ENCODE data around the gene SMYD3. TPM values are rescaled to one million over a fixed set of nuclear protein-coding genes. Genes with fewer than 3 reads are reported as not detected.

SMYD3 gene
- total and polyA plus RNA-seq, 11 donors, result 6.3 to 12.1 (median 9.5) TPM

DNA sequence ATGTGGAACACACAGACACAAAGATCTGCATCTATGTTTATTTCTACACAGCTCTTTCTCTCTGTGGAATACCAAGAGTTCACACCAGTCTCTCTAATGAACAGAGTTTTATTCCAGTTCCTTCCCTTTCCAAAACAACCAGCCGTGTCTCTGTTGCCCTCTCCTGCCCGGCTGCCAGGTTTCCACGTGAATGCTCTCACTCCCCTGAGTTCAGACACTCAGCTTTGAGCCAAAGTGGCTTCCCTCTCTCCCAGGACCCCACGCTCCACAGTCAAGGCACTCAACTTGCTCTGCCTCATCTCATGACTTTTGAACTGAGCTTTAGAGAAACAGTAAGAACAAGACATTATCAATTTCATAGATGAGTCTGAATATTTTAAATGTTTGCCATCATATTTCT is 488.9 kb downstream of the SMYD3 start:
- WGBS, 4 donors, result 76 to 84% (median 81%) methylated on average over 4 of the region's 4 CpGs
- Histone ChIP-seq H3K9me3 (no peaks in the 10 kb centered on the region), H3K27me3 (no peaks in the 10 kb centered on the region), H3K4me1 (no peaks in the 10 kb centered on the region), H3K27ac (no peak overlapping the region), H3K36me3 (no peaks in the 10 kb centered on the region), H3K4me3 (no peak overlapping the region)
- DNase-seq (no peak), ATAC-seq (no peak)
- intact Hi-C loops (cut with DNase I), result loop anchor here in 6 of 10 donors (5.0 to 10.0 kb wide), 4 partner anchors 97 to 477 kb away; no protein-coding TSS in a partner anchor
- TF ChIP-seq POLR2A (IDR thresholded peaks at IDR 0.05), result no peak
- no peak for TF ChIP-seq CTCF (IDR thresholded peaks at IDR 0.05)

GRCh38 chr1:246012341-246012740 is 494.7 kb downstream of the SMYD3 start:
- peak; percentile 46 to 75 (median 60) for TF ChIP-seq CTCF (IDR thresholded peaks at IDR 0.05)
- no peak for TF ChIP-seq POLR2A (IDR thresholded peaks at IDR 0.05)
- intact Hi-C loops (cut with DNase I), result loop anchor here (1.0 to 10.0 kb wide), 9 partner anchors 102 to 482 kb away; no protein-coding TSS in a partner anchor
- H3K36me3 ChIP-seq, result no peaks in the 10 kb centered on the region
- no peaks in the 10 kb centered on the region for H3K27me3 ChIP-seq
- no peak overlapping the region for H3K27ac ChIP-seq
- H3K4me3 ChIP-seq, result no peak overlapping the region
- no peaks in the 10 kb centered on the region for H3K4me1 ChIP-seq
- DNase-seq (no peak), ATAC-seq (no peak)
- no peaks in the 10 kb centered on the region for H3K9me3 ChIP-seq
- 17 to 21% (median 20%) methylated on average over 5 of the region's 5 CpGs for WGBS, 4 donors

DNA sequence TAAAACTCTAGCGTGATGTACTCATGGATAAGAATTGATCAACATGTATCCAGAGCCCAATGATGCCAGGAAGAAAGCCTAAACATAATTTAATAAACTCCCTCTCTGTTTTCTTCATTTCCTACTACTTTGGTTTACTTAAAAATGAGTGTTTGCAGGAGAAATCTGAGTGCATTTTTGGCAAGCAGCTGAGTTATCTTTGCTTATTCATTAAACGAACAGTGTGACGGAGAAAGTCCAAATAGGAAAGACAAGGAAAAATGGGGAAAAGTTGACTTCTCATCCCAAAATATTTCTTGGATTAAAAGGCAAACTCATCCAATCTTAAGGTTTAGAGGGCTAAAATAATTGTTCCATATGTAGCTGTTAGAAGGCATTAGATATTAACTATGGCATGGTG is 496.7 kb downstream of the SMYD3 start:
- WGBS, 4 donors, result 92 to 97% (median 94%) methylated on average over 3 of the region's 3 CpGs
- H3K27me3 ChIP-seq, result no peaks in the 10 kb centered on the region
- TF ChIP-seq CTCF (IDR thresholded peaks at IDR 0.05) (no peak), POLR2A (IDR thresholded peaks at IDR 0.05) (no peak)

DNA sequence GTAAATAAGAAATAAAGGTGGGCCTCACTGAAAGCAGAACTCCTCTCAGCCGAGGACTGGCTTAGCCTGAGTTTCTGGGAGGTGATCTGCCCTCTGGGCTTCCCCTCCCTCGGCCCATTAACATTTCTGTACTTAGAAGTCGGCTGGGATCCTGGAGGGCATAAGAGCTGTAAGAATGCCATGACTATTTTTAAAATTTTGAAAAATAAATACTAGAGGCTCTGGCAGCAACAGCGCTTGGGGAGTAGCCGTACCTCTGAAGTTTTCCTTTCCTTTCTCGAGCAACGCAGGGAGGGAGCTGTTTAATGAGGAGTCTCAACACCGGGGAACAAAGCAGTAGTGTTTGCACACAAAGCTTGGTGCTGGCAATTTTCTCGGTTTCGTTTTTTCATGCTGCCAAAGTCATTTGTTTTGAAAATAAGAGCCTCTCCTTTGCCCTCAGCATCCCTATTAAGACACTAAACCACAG is 498.7 kb downstream of the SMYD3 start:
- DNase-seq (no peak), ATAC-seq (no peak)
- Histone ChIP-seq H3K27me3 (no peaks in the 10 kb centered on the region), H3K36me3 (no peaks in the 10 kb centered on the region), H3K4me3 (no peak overlapping the region), H3K27ac (no peak overlapping the region), H3K4me1 (peaks cover 0 to 9% (median 0%) of the 10 kb centered on the region in 12 donors), H3K9me3 (no peaks in the 10 kb centered on the region)
- intact Hi-C loops (cut with DNase I), result loop anchor here in 7 of 10 donors (10.0 kb wide), 6 partner anchors 124 to 644 kb away; no protein-coding TSS in a partner anchor
- TF ChIP-seq POLR2A (IDR thresholded peaks at IDR 0.05) (no peak), CTCF (IDR thresholded peaks at IDR 0.05) (no peak)
- 69 to 80% (median 75%) methylated on average over 10 of the region's 10 CpGs for WGBS, 4 donors

More for the DNA sequence above, 496.7 kb downstream of the SMYD3 start:
- Histone ChIP-seq H3K36me3 (no peaks in the 10 kb centered on the region), H3K9me3 (no peaks in the 10 kb centered on the region), H3K4me3 (no peak overlapping the region), H3K4me1 (peaks cover 0 to 3% (median 0%) of the 10 kb centered on the region in 12 donors), H3K27ac (no peak overlapping the region)
- ATAC-seq (no peak), DNase-seq (no peak)
- intact Hi-C loops (cut with DNase I), result loop anchor here in 9 of 10 donors (2.0 to 10.0 kb wide), 6 partner anchors 104 to 484 kb away; no protein-coding TSS in a partner anchor

Data from heart left ventricle (tissue), 16 donors.